OCI-LY7 (cell line): ENCODE data around the gene TSPAN9. TPM values are rescaled to one million over a fixed set of nuclear protein-coding genes. Genes with fewer than 3 reads are reported as not detected.

Source experiments
- BruUV-seq: library from RNA; stranded (reverse); fragments of 400-500 nt; replicated peaks from 2 replicates; lab custom pipeline; 2021; lab: Mats Ljungman, UMichigan
- CTCF ChIA-PET: fragments of 300-600 bp; sonication (Branson Sonifier 250); formaldehyde crosslinking; loops from one replicate; lab custom pipeline; 2022; ENCODE audit warnings: antibody characterized with exemption; ENCODE audit not compliant: unreplicated experiment; lab: Charles Lee
- POLR2A ChIA-PET: fragments of 300-600 bp; sonication (Branson Sonifier 250); formaldehyde crosslinking; loops from one replicate; lab custom pipeline; 2022; ENCODE audit warnings: antibody characterized with exemption; lab: Charles Lee
- DNase-seq: peaks from one replicate; pipeline ENCODE4 v3.0.0-alpha.2; 2015; ENCODE audit warnings: low spot score
- H2AFZ ChIP-seq: fragments of 200-600 bp; sonication (generic), shearing (Covaris generic); 2 replicates; pipeline ENCODE4 v1.6.1; 2014; ENCODE audit warnings: mild to moderate bottlenecking, antibody characterized with exemption, low read length, moderate library complexity
- H3K27ac ChIP-seq: fragments of 200-600 bp; sonication (generic); 2 replicates; pipeline ENCODE4 v1.5.1; 2014; ENCODE audit warnings: mixed run types, low read depth, mild to moderate bottlenecking, moderate library complexity, low read length, inconsistent platforms; ENCODE audit not compliant: poor library complexity, severe bottlenecking
- H3K36me3 ChIP-seq: fragments of 200-600 bp; sonication (generic); 2 replicates; pipeline ENCODE4 v1.6.1; 2014; ENCODE audit warnings: mild to moderate bottlenecking, antibody characterized with exemption, low read length, moderate library complexity, mixed read lengths; ENCODE audit not compliant: insufficient read depth
- H3K4me1 ChIP-seq: fragments of 200-600 bp; sonication (generic); 2 replicates; pipeline ENCODE4 v1.5.1; 2014; ENCODE audit warnings: mild to moderate bottlenecking, low read length; ENCODE audit not compliant: insufficient read depth, poor library complexity, severe bottlenecking
- H3K4me2 ChIP-seq: fragments of 200-600 bp; sonication (generic); 2 replicates; pipeline ENCODE4 v1.6.1; 2014; ENCODE audit warnings: mild to moderate bottlenecking, low read length
- H3K4me3 ChIP-seq: fragments of 200-600 bp; sonication (generic); 2 replicates; pipeline ENCODE4 v1.5.1; 2014; ENCODE audit warnings: mild to moderate bottlenecking, low read depth, low read length; ENCODE audit not compliant: poor library complexity, severe bottlenecking
- H3K79me2 ChIP-seq: fragments of 200-600 bp; sonication (generic); 2 replicates; pipeline ENCODE4 v1.6.1; 2016; ENCODE audit warnings: low read depth, mild to moderate bottlenecking, low read length, moderate library complexity, mixed read lengths; ENCODE audit not compliant: insufficient read depth
- H3K9me2 ChIP-seq: fragments of 200-600 bp; sonication (generic); 2 replicates; pipeline ENCODE4 v1.6.1; 2016; ENCODE audit warnings: mild to moderate bottlenecking, low read length, mixed read lengths; ENCODE audit not compliant: insufficient read depth
- H3K9me3 ChIP-seq: fragments of 200-600 bp; sonication (generic); 2 replicates; pipeline ENCODE4 v1.6.1; 2014; ENCODE audit warnings: mild to moderate bottlenecking, mixed run types, low read length, mixed read lengths
- H4K20me1 ChIP-seq: fragments of 200-600 bp; sonication (generic); 2 replicates; pipeline ENCODE4 v1.6.1; 2014; ENCODE audit warnings: mild to moderate bottlenecking, antibody characterized with exemption, low read length, moderate library complexity, mixed read lengths; ENCODE audit not compliant: insufficient read depth
- CTCF ChIP-seq: fragments of 200-600 bp; sonication (generic); conservative IDR thresholded peaks from 2 replicates; pipeline ENCODE4 v1.5.1; 2014; ENCODE audit warnings: mild to moderate bottlenecking, antibody characterized with exemption, low read length, moderate library complexity, mixed read lengths
- EZH2phosphoT487 ChIP-seq: fragments of 200-600 bp; sonication (generic); IDR thresholded peaks from 2 replicates; pipeline ENCODE4 v1.6.1; 2018; ENCODE audit warnings: low read depth, borderline replicate concordance, mild to moderate bottlenecking, mixed run types, antibody characterized with exemption, low read length, moderate library complexity, mixed read lengths
- intact Hi-C: fragments of 100-400 bp; cut with micrococcal nuclease; formaldehyde crosslinking; loops from one replicate; pipeline ENCODE4 v1.10.0; 2022; ENCODE audit not compliant: unreplicated experiment
- total RNA-seq, 2 experiments: library from RNA; depleted of rRNA in 1 of 2; stranded (reverse); fragments of >200 nt in 1 of 2; shearing (Covaris generic) in 1 of 2; gene quantifications; 2 replicates each; pipeline ENCODE4 v1.2.3, GENCODE V29; 2014 to 2022

Gene TSPAN9
- total RNA-seq, 2 experiments from 2014 or later, result 0.50 to 0.74 TPM

GRCh38 chr12:3171195-3171591, 94.0 kb downstream of the TSPAN9 start:
- H3K79me2 ChIP-seq, result no peaks in the 10 kb centered on the region
- CTCF ChIA-PET, result no interaction called here
- no peak overlapping the region for H3K4me2 ChIP-seq
- no peaks in the 10 kb centered on the region for H4K20me1 ChIP-seq
- no peaks in the 10 kb centered on the region for H3K9me3 ChIP-seq
- no peak overlapping the region for H2AFZ ChIP-seq
- DNase-seq, result no peak
- no peaks in the 10 kb centered on the region for H3K4me1 ChIP-seq
- POLR2A ChIA-PET, result no interaction called here
- intact Hi-C loops, result no loop called here
- no TSS peak for BruUV-seq
- H3K9me2 ChIP-seq, result no peaks in the 10 kb centered on the region
- no peaks in the 10 kb centered on the region for H3K36me3 ChIP-seq
- no peak for TF ChIP-seq CTCF
- H3K4me3 ChIP-seq, result no peak overlapping the region
- H3K27ac ChIP-seq, result no peak overlapping the region

- ChIA-PET POLR2A (interaction anchor here (0.6 kb wide), 1 partner anchor 42 kb away, joined by 3 read pairs; no protein-coding TSS in a partner anchor), CTCF (no interaction called here)
- intact Hi-C loops, result no loop called here
- H3K4me1 ChIP-seq, result no peaks in the 10 kb centered on the region
- TF ChIP-seq CTCF (no peak), EZH2phosphoT487 (no peak)
- H3K9me2 ChIP-seq, result no peaks in the 10 kb centered on the region
- no peaks in the 10 kb centered on the region for H4K20me1 ChIP-seq
- no peaks in the 10 kb centered on the region for H3K79me2 ChIP-seq
- no peak for DNase-seq
- H3K27ac ChIP-seq, result no peak overlapping the region
- no peaks in the 10 kb centered on the region for H3K36me3 ChIP-seq
- H3K4me2 ChIP-seq, result no peak overlapping the region
- no TSS peak for BruUV-seq
- H2AFZ ChIP-seq, result no peak overlapping the region
- H3K9me3 ChIP-seq, result no peaks in the 10 kb centered on the region
- no peak overlapping the region for H3K4me3 ChIP-seq
These were observed 95.2 kb downstream of the TSPAN9 start for GRCh38 chr12:3172124-3173007.

- DNase-seq, result no peak
- H3K4me1 ChIP-seq, result peaks cover 5% of the 10 kb centered on the region
- H3K4me3 ChIP-seq, result no peak overlapping the region
- no peaks in the 10 kb centered on the region for H3K79me2 ChIP-seq
- no peak overlapping the region for H2AFZ ChIP-seq
- H3K4me2 ChIP-seq, result no peak overlapping the region
- H3K9me3 ChIP-seq, result no peaks in the 10 kb centered on the region
- H3K36me3 ChIP-seq, result no peaks in the 10 kb centered on the region
- no peaks in the 10 kb centered on the region for H3K9me2 ChIP-seq
- no peak overlapping the region for H3K27ac ChIP-seq
- TF ChIP-seq CTCF (no peak), EZH2phosphoT487 (no peak)
- BruUV-seq, result no TSS peak
- POLR2A ChIA-PET, result no interaction called here
- intact Hi-C loops, result no loop called here
- CTCF ChIA-PET, result no interaction called here
- no peaks in the 10 kb centered on the region for H4K20me1 ChIP-seq
These were observed 95.9 kb downstream of the TSPAN9 start for GRCh38 chr12:3173008-3173553.
